ENCODE data around the gene WNT9B.

Gene WNT9B

GRCh38 chr17:46898364-46898763, 47.0 kb downstream of the WNT9B start:
- TF ChIP-seq, protein P1, sequence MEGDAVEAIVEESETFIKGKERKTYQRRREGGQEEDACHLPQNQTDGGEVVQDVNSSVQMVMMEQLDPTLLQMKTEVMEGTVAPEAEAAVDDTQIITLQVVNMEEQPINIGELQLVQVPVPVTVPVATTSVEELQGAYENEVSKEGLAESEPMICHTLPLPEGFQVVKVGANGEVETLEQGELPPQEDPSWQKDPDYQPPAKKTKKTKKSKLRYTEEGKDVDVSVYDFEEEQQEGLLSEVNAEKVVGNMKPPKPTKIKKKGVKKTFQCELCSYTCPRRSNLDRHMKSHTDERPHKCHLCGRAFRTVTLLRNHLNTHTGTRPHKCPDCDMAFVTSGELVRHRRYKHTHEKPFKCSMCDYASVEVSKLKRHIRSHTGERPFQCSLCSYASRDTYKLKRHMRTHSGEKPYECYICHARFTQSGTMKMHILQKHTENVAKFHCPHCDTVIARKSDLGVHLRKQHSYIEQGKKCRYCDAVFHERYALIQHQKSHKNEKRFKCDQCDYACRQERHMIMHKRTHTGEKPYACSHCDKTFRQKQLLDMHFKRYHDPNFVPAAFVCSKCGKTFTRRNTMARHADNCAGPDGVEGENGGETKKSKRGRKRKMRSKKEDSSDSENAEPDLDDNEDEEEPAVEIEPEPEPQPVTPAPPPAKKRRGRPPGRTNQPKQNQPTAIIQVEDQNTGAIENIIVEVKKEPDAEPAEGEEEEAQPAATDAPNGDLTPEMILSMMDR (IDR thresholded peaks at IDR 0.05; ENCODE audit: insufficient read depth, low read length, missing control alignments), result no peak
- no peak overlapping the region for H3K4me3 ChIP-seq (ENCODE audit: low read depth, low read length)
- CTCF ChIA-PET, result no interaction called here
- POLR2A ChIA-PET, result no interaction called here
- DNase-seq (ENCODE audit: low read depth, low spot score), result no peak

- no peak overlapping the region for H3K4me3 ChIP-seq (ENCODE audit: low read depth, low read length)
- TF ChIP-seq, protein P1 (IDR thresholded peaks at IDR 0.05; ENCODE audit: insufficient read depth, low read length, missing control alignments), result no peak
- CTCF ChIA-PET, result no interaction called here
- DNase-seq (ENCODE audit: low read depth, low spot score), result no peak
- POLR2A ChIA-PET, result no interaction called here
Measured at GRCh38 chr17:46898860-46899259, 47.5 kb downstream of the WNT9B start.

DNA sequence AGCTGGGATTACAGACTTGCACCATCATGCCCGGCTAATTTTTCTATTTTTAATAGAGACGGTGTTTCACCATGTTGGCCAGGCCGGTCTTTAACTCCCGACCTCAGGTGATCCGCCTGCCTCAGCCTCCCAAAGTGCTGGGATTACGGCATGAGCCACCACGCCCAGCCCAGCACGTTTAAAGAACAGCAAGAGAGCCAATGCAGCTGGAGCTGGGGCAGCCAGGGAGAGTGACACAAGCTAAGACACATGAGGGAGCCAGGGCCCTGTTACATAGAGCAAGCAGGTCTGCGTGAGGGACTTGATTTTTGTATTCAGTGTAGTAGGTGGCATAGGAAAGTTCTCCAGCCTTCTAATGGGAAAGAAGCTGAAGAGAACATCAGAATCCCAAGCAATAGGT, 49.9 kb downstream of the WNT9B start:
- DNase-seq (ENCODE audit: low read depth, low spot score), result no peak
- ChIA-PET CTCF (interaction anchor here (1.5 kb wide), 1 partner anchor 59 kb away, joined by 3 read pairs; no protein-coding TSS in a partner anchor), POLR2A (no interaction called here)
- TF ChIP-seq, protein P1 (IDR thresholded peaks at IDR 0.05; ENCODE audit: insufficient read depth, low read length, missing control alignments), result no peak
- H3K4me3 ChIP-seq (ENCODE audit: low read depth, low read length), result no peak overlapping the region

DNA sequence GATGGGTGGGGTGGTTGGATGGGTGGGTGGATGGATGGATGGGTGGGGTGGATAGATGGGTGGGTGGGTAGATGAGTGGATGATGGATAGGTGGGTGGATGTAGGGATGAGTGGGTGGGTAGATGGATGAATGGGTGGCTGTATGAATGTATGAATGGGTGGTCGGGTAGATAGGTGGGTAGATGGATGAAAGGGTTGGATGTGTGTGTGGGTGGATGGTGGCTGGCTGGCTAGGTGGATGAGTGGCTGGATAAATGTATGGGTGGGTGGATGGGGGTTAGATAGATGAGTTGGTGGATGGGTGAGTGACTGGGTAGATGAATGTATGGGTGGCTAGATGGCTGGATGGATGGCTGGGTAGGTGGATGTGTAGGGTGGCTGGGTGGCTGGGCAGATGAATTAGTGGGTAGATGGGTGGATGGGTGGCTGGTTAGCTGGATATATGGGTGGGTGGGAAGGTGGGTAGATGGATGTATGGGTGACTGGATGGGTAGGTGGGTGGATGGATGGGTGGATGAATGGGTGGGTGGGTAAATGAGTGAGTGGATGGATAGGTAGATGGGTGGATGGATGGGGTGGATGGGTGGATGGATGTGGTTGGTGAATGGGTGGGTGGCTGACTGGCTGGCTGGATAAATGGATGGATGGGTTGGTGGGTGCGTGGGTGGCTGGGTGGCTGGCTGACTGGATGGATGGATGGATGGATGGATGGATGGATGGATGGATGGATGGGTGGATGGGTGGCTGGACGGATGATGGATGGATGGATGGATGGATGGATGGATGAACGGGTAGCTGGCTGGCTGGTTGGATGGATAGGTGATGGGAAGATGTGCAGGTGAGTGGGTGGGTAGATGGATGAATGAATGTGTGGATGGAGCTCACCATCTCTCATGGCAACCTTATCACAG, 52.6 kb downstream of the WNT9B start:
- no peak overlapping the region for H3K4me3 ChIP-seq (ENCODE audit: low read depth, low read length)
- CTCF ChIA-PET, result no interaction called here
- POLR2A ChIA-PET, result no interaction called here
- TF ChIP-seq, protein P1 (IDR thresholded peaks at IDR 0.05; ENCODE audit: insufficient read depth, low read length, missing control alignments), result no peak
- DNase-seq (ENCODE audit: low read depth, low spot score), result no peak

GRCh38 chr17:46908068-46908737, 56.8 kb downstream of the WNT9B start:
- CTCF ChIA-PET, result no interaction called here
- H3K4me3 ChIP-seq (ENCODE audit: low read depth, low read length), result no peak overlapping the region
- TF ChIP-seq, protein P1 (IDR thresholded peaks at IDR 0.05; ENCODE audit: insufficient read depth, low read length, missing control alignments), result no peak
- POLR2A ChIA-PET, result no interaction called here
- no peak for DNase-seq (ENCODE audit: low read depth, low spot score)

DNA sequence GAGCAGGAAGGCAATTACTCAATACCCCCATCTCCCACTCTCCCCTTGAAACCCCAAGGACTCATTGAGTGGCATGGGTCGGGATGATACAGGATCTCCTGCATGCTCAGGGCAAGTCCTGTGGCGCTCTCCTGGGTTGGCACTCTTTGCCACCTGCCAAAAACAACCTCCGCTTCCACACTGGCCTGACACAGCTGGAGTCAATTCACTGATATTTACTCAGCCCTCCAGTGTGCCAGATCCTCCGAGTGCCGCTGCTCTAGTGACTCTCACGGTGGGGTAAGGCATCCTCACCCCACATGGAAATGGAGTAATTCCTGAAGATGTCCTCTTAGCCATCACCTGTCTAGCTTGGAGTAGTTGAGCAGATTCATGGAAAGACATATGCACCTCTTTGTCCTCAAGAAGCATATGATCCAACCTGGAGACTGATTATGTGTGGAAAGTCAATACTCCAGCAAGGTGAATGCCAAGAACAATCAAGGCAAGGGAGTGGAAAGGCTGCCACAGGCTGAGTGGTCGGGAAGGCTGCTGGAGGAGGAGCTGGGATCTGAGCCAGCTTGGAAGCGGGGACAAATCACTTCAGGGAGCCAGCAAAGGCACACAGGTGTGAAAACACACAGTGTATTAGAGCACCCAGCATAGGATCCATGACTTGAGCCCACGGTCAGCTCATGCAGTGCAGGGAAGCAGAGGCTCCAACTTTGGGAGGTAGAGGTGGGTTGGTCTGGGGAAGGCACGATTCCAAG, 59.0 kb downstream of the WNT9B start:
- POLR2A ChIA-PET, result no interaction called here
- TF ChIP-seq, protein P1 (IDR thresholded peaks at IDR 0.05; ENCODE audit: insufficient read depth, low read length, missing control alignments), result no peak
- H3K4me3 ChIP-seq (ENCODE audit: low read depth, low read length), result no peak overlapping the region
- CTCF ChIA-PET, result interaction anchor here (1.0 kb wide), 1 partner anchor 31 kb away, joined by 3 read pairs; no protein-coding TSS in a partner anchor
- no peak for DNase-seq (ENCODE audit: low read depth, low spot score)

All from AG04449 (cell line).